Breast epithelium (tissue), 3 donors: ENCODE results near the gene PRKCG.
"Not testable (repeated sequence)": the region's sequence is repeated elsewhere in the genome, so short reads cannot be mapped to it uniquely, and the experiment has no call there.

Experiments
- CTCF ChIP-seq, 3 donors: fragments of 450-650 bp; IDR thresholded peaks; one replicate each; pipeline ENCODE4 v1.5.1; 2016 to 2017; ENCODE audit warnings: antibody characterized with exemption in 3 of 3, mild to moderate bottlenecking in 3 of 3, moderate library complexity in 3 of 3
- POLR2AphosphoS5 ChIP-seq, 3 donors: sonication (generic); formaldehyde crosslinking; IDR thresholded peaks; one replicate each; pipeline ENCODE4 v1.6.1; 2017; ENCODE audit warnings: antibody characterized with exemption in 3 of 3

- not testable (repeated sequence) for TF ChIP-seq CTCF, POLR2AphosphoS5 (IDR thresholded peaks at IDR 0.05)
These were observed 12.1 kb upstream of the PRKCG start for GRCh38 chr19:53869805-53870484.
